Subcutaneous abdominal adipose tissue (tissue), 5 donors: ENCODE data around the gene KAT6B.

ENCODE experiments used
- H3K27ac ChIP-seq: one replicate; pipeline ENCODE4 v1.7.0; 2013; ENCODE audit warnings: low read depth, mild to moderate bottlenecking, inconsistent platforms, low read length, moderate library complexity
- H3K27me3 ChIP-seq, 5 donors: one replicate each; pipeline ENCODE4 v1.7.0; 2013; ENCODE audit warnings: low read length in 5 of 5, inconsistent platforms in 1 of 5; ENCODE audit not compliant: control insufficient read depth in 5 of 5, insufficient read depth in 4 of 5
- H3K36me3 ChIP-seq, 5 donors: one replicate each; pipeline ENCODE4 v1.7.0; 2013; ENCODE audit warnings: low read length in 5 of 5; ENCODE audit not compliant: control insufficient read depth in 5 of 5, insufficient read depth in 5 of 5
- H3K4me1 ChIP-seq, 5 donors: one replicate each; pipeline ENCODE4 v1.7.0; 2013; ENCODE audit warnings: low read length in 5 of 5, mild to moderate bottlenecking in 3 of 5, moderate library complexity in 1 of 5; ENCODE audit not compliant: control insufficient read depth in 5 of 5, insufficient read depth in 5 of 5
- H3K4me3 ChIP-seq, 5 donors: one replicate each; pipeline ENCODE4 v1.7.0; 2013; ENCODE audit warnings: low read length in 5 of 5, low read depth in 1 of 5
- H3K9ac ChIP-seq, 5 donors: one replicate each; pipeline ENCODE4 v1.7.0; 2013; ENCODE audit warnings: low read length in 5 of 5, mild to moderate bottlenecking in 4 of 5, moderate library complexity in 3 of 5
- H3K9me3 ChIP-seq, 5 donors: one replicate each; pipeline ENCODE4 v1.7.0; 2013; ENCODE audit warnings: low read length in 5 of 5; ENCODE audit not compliant: control insufficient read depth in 5 of 5
- donor health status: healthy.
- donor health status: healthy.
- donor health status: healthy.
- donor health status: healthy.
- donor health status: healthy.

KAT6B gene

DNA sequence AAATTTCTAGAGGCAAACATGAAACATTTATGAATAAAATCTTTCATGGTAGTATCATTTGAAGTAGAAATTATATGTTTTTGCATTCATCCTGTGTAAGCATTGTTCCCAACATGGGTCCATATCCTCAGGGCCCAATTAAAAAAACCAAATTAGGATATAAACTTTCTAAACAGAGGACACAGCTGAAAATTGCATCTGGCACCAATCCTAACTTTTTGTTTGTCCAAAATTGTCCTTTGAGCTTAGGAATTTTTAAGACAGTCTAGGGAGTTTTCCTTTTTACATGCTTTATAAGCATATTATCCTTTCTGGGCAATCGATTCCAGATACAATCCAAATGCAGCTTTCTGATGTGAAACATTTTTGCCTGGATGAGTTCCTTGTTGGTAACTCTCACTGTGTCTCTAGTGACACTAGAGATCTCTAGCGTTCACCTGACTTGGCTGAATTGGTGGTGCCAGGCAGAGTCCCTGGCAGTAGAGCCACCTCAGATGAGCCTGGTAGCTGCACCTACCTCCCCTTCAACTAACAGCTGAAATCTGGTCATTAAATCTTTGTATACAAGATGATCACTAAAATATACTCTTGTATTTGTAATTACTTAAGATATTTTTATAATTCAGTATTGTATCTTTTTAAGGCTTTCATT lies 147.5 kb downstream of the KAT6B start:
- Histone ChIP-seq H3K4me1 (peaks cover 0 to 23% (median 18%) of the 10 kb centered on the region in 5 donors), H3K9me3 (no peaks in the 10 kb centered on the region), H3K9ac (no peak overlapping the region), H3K27me3 (no peaks in the 10 kb centered on the region), H3K4me3 (no peak overlapping the region), H3K36me3 (peaks cover 0 to 21% (median 13%) of the 10 kb centered on the region in 5 donors), H3K27ac (no peak overlapping the region)

- Histone ChIP-seq H3K4me3 (no peak overlapping the region), H3K27ac (no peak overlapping the region), H3K36me3 (peaks cover 0 to 29% (median 13%) of the 10 kb centered on the region in 5 donors), H3K9me3 (no peaks in the 10 kb centered on the region), H3K27me3 (no peaks in the 10 kb centered on the region), H3K4me1 (peaks cover 0 to 21% (median 15%) of the 10 kb centered on the region in 5 donors), H3K9ac (no peak overlapping the region)
These were observed 149.4 kb downstream of the KAT6B start for GRCh38 chr10:74975758-74976157.

DNA sequence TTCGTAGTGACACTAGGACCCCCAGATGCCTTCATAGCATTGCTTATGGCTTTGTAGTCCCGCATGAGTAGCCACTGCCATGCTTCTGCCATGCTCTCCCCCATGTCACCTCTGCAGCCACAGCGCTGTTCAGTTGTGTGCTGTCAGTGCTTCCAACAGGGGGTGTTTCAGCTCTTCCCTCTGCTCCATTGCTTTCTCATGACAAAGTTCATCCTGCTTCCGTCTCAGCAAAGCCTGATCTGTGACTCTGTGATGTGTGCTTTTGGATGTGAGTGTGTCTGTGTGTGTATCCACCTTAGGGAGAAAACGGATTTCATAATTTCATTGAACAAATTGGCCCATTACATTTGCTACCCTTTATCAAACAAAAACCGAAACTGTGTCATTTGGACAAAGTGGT lies 150.2 kb downstream of the KAT6B start:
- Histone ChIP-seq H3K27me3 (no peaks in the 10 kb centered on the region), H3K9me3 (no peaks in the 10 kb centered on the region), H3K9ac (no peak overlapping the region), H3K4me3 (no peak overlapping the region), H3K27ac (no peak overlapping the region), H3K36me3 (peaks cover 0 to 29% (median 13%) of the 10 kb centered on the region in 5 donors), H3K4me1 (peaks cover 0 to 21% (median 15%) of the 10 kb centered on the region in 5 donors)

GRCh38 chr10:74977072-74977471 lies 150.7 kb downstream of the KAT6B start:
- Histone ChIP-seq H3K9ac (no peak overlapping the region), H3K27ac (no peak overlapping the region), H3K27me3 (no peaks in the 10 kb centered on the region), H3K36me3 (peaks cover 0 to 33% (median 14%) of the 10 kb centered on the region in 5 donors), H3K9me3 (no peaks in the 10 kb centered on the region), H3K4me3 (no peak overlapping the region), H3K4me1 (peaks cover 0 to 21% (median 15%) of the 10 kb centered on the region in 5 donors)

GRCh38 chr10:74977913-74978847 lies 151.8 kb downstream of the KAT6B start:
- H3K36me3 ChIP-seq, result peaks cover 0 to 39% (median 19%) of the 10 kb centered on the region in 5 donors
- H3K9me3 ChIP-seq, result no peaks in the 10 kb centered on the region
- H3K4me1 ChIP-seq, result peaks cover 0 to 20% (median 15%) of the 10 kb centered on the region in 5 donors
- no peak overlapping the region for H3K27ac ChIP-seq
- H3K4me3 ChIP-seq, result no peak overlapping the region
- no peaks in the 10 kb centered on the region for H3K27me3 ChIP-seq
- no peak overlapping the region for H3K9ac ChIP-seq

DNA sequence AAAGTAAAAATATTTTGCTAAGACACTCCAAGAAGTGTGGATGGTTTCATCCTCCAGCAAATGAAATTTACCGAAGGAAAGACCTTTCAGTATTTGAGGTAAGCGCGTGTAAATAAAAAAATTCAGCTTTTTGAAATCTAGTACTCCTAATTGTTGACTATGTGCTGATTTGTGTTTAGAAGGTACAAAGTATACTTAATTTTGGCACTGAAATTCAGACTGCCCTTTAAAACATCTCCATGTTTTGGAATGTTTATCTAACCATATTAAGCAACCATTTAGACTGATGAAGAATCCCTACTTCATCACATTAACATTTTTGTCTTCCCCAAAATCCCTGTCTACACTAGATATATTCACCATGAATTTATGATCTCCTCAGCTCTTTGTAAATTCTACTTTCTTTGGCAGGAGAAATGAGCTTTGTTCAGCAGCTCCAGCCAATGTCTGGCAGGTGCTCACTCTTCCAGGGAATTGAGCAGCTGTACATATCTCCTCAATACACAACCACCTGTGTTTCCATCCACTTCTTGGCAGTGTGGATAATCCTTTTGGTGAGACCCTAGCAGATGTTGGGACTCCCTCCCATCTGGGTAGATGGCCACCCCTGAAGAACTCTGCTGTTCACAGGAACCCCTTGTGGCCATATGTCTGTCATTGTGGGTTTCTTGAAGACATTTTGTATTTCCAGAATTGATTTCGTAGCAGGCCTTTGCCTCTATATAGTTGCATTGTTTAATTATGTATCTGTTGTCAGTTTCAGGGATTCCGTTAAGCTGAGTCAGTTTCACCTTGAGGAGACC lies 155.6 kb downstream of the KAT6B start:
- H3K27me3 ChIP-seq, result no peaks in the 10 kb centered on the region
- peaks cover 0 to 3% (median 3%) of the 10 kb centered on the region in 5 donors for H3K4me1 ChIP-seq
- H3K9ac ChIP-seq, result no peak overlapping the region
- H3K4me3 ChIP-seq, result no peak overlapping the region
- peaks cover 3 to 30% (median 12%) of the 10 kb centered on the region in 5 donors for H3K36me3 ChIP-seq
- H3K9me3 ChIP-seq, result no peaks in the 10 kb centered on the region
- no peak overlapping the region for H3K27ac ChIP-seq

DNA sequence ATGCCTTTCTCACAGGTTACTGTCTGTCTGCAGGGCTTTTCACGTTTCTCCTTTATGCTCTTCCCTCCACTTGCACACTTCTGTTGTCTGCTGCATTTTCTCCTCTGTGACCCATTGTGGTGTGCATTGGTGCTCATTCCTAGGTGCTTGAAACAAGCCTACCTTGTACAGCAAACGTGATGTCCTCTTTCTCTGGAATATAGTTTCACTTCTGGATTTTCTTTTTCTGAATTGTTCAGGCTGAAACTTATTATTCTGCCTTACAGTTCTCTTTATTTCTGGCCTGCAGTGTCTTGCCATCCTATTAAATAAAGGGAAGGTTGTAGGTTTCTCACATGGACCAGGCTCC lies 156.2 kb downstream of the KAT6B start:
- Histone ChIP-seq H3K9ac (no peak overlapping the region), H3K27me3 (no peaks in the 10 kb centered on the region), H3K27ac (no peak overlapping the region), H3K36me3 (peaks cover 3 to 26% (median 12%) of the 10 kb centered on the region in 5 donors), H3K4me3 (no peak overlapping the region), H3K4me1 (peaks cover 0 to 9% (median 8%) of the 10 kb centered on the region in 5 donors), H3K9me3 (no peaks in the 10 kb centered on the region)

GRCh38 chr10:74983383-74983782 lies 157.0 kb downstream of the KAT6B start:
- Histone ChIP-seq H3K27me3 (no peaks in the 10 kb centered on the region), H3K9ac (no peak overlapping the region), H3K9me3 (no peaks in the 10 kb centered on the region), H3K36me3 (peaks cover 3 to 26% (median 12%) of the 10 kb centered on the region in 5 donors), H3K27ac (no peak overlapping the region), H3K4me1 (peaks cover 0 to 17% (median 13%) of the 10 kb centered on the region in 5 donors), H3K4me3 (no peak overlapping the region)

DNA sequence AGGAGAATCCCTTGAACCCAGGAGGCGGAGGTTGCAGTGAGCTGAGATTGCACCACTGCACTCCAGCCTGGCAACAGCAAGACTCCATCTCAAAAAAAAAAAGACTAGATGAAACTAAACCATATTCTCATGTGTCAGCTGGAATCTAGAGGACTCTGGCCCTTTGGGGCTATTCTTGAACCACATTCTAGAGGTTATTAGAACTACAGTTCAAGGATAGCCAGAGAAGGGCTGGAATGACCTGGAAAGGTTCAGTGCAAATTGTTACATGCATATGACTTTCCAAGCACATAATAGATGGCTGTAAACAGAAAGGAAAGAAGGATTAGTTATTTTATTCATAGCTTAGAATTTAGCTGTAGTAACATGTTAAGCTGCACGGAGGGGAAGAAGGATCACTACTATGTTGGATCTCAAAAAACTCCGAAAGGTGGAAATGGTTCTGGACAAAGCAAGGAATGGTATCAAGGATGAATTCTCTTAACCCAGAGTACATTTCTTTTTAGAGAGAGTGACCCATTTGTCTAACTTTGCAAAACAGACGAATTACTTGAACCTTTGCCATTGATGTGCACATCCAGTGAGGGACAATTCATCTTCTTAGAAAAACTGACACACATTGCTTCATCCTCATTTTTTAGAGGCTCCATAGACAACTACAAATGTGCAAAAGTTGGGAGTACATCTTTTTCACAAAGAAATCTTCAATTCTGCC lies 161.1 kb downstream of the KAT6B start:
- peaks cover 3 to 48% (median 30%) of the 10 kb centered on the region in 5 donors for H3K4me1 ChIP-seq
- no peak overlapping the region for H3K4me3 ChIP-seq
- no peaks in the 10 kb centered on the region for H3K27me3 ChIP-seq
- H3K36me3 ChIP-seq, result peaks cover 0 to 16% (median 10%) of the 10 kb centered on the region in 5 donors
- no peak overlapping the region for H3K9ac ChIP-seq
- peak overlapping the region; percentile 33 for H3K27ac ChIP-seq
- H3K9me3 ChIP-seq, result no peaks in the 10 kb centered on the region
